SK-N-SH treated with all-trans-retinoic acid at 6 μM for 48 hours (cell line): ENCODE results near the gene ABCD1.

Experiments used
- ARNTL ChIP-seq: fragments of 450-650 bp; formaldehyde crosslinking; IDR thresholded peaks from 2 replicates; pipeline ENCODE4 v1.5.0; 2020; ENCODE audit warnings: low read depth, mild to moderate bottlenecking, moderate library complexity, borderline replicate concordance
- CREB5 ChIP-seq: fragments of 250-450 bp; sonication (Bioruptor Pico); IDR thresholded peaks from 2 replicates; pipeline ENCODE4 v1.5.1; 2020; ENCODE audit warnings: low read depth, mild to moderate bottlenecking, moderate library complexity
- CSDC2 ChIP-seq: fragments of 250-450 bp; sonication (Bioruptor Pico); IDR thresholded peaks from 2 replicates; pipeline ENCODE4 v1.5.0; 2020; ENCODE audit warnings: mild to moderate bottlenecking, moderate library complexity
- RARB ChIP-seq: fragments of 250-450 bp; sonication (Bioruptor Pico); IDR thresholded peaks from 2 replicates; pipeline ENCODE4 v1.8.0; 2021; ENCODE audit warnings: mild to moderate bottlenecking, moderate library complexity
- SNAI2 ChIP-seq: fragments of 250-450 bp; sonication (Bioruptor Pico); IDR thresholded peaks from 2 replicates; pipeline ENCODE4 v1.5.0; 2020; ENCODE audit warnings: mild to moderate bottlenecking, moderate library complexity
- TOX ChIP-seq: fragments of 250-450 bp; sonication (Bioruptor Pico); IDR thresholded peaks from 2 replicates; pipeline ENCODE4 v1.8.0; 2021; ENCODE audit warnings: mild to moderate bottlenecking, moderate library complexity, borderline replicate concordance
- ZC3H10 ChIP-seq: fragments of 250-450 bp; sonication (Bioruptor Pico); IDR thresholded peaks from 2 replicates; pipeline ENCODE4 v1.5.1; 2021; ENCODE audit warnings: mild to moderate bottlenecking, moderate library complexity
- ZFP3 ChIP-seq: fragments of 250-450 bp; sonication (Bioruptor Pico); IDR thresholded peaks from 2 replicates; pipeline ENCODE4 v1.5.0; 2020; ENCODE audit warnings: mild to moderate bottlenecking, moderate library complexity
- ZFP30 ChIP-seq: fragments of 450-650 bp; formaldehyde crosslinking; IDR thresholded peaks from 2 replicates; pipeline ENCODE4 v1.5.0; 2022; ENCODE audit warnings: mild to moderate bottlenecking, moderate library complexity
- ZNF70 ChIP-seq: fragments of 450-650 bp; formaldehyde crosslinking; IDR thresholded peaks from 2 replicates; pipeline ENCODE4 v1.5.0; 2020; ENCODE audit warnings: mild to moderate bottlenecking, moderate library complexity
- ZNF8 ChIP-seq: fragments of 450-650 bp; formaldehyde crosslinking; IDR thresholded peaks from 2 replicates; pipeline ENCODE4 v1.5.0; 2020; ENCODE audit warnings: mild to moderate bottlenecking, moderate library complexity
- TF ChIP-seq, protein P1 (sequence below): fragments of 250-450 bp; sonication (Bioruptor Pico); IDR thresholded peaks from 2 replicates; pipeline ENCODE4 v1.8.0; 2021; ENCODE audit warnings: low read depth, mild to moderate bottlenecking, moderate library complexity, borderline replicate concordance
- TF ChIP-seq, protein P2 (sequence below): fragments of 250-450 bp; sonication (Bioruptor Pico); IDR thresholded peaks from 2 replicates; pipeline ENCODE4 v1.8.0; 2020; ENCODE audit warnings: mild to moderate bottlenecking, moderate library complexity, borderline replicate concordance

DNA sequence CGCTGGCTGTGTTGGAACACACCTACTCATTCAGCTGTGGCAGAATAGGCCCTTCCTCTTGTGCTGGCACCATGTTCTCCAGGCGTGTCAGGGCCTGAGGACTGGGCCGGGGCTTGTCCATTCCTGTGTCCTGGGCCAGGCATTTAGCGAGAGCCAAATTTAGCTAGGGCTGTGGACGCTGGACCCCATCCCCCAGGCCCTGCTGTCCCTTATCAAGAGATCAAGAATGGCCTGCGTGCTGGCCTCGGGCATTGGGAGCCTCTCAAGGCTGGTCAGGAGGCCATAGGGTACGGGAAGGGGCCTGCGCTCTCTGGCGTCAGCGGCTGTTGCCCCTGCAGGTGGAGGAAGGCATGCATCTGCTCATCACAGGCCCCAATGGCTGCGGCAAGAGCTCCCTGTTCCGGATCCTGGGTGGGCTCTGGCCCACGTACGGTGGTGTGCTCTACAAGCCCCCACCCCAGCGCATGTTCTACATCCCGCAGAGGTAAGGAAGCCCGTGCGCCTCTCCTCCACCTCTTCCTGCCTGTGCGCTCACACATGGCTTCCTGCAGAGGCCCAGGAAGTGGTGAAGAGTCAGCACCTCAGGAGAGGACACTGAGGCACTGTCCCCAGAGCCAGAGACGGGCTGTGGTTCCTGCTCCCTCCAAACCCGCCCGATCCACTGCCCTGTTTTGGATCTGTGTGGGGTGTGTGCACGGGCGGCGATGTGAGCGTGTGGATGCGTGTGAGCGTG is 15.3 kb downstream of the ABCD1 start:
- TF ChIP-seq ZC3H10 (no peak), RARB (CRISPR knock-in tag) (no peak), ZNF8 (CRISPR knock-in tag) (no peak), CREB5 (no peak), ZFP30 (CRISPR knock-in tag) (no peak), ZFP3 (CRISPR knock-in tag) (no peak), ARNTL (CRISPR knock-in tag) (no peak), SNAI2 (CRISPR knock-in tag) (no peak), ZNF70 (CRISPR knock-in tag) (no peak), TOX (no peak), CSDC2 (CRISPR knock-in tag) (no peak)
- TF ChIP-seq, protein P1, sequence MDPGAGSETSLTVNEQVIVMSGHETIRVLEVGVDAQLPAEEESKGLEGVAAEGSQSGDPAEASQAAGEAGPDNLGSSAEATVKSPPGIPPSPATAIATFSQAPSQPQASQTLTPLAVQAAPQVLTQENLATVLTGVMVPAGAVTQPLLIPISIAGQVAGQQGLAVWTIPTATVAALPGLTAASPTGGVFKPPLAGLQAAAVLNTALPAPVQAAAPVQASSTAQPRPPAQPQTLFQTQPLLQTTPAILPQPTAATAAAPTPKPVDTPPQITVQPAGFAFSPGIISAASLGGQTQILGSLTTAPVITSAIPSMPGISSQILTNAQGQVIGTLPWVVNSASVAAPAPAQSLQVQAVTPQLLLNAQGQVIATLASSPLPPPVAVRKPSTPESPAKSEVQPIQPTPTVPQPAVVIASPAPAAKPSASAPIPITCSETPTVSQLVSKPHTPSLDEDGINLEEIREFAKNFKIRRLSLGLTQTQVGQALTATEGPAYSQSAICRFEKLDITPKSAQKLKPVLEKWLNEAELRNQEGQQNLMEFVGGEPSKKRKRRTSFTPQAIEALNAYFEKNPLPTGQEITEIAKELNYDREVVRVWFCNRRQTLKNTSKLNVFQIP (CRISPR knock-in tag): no peak
- TF ChIP-seq, protein P2, sequence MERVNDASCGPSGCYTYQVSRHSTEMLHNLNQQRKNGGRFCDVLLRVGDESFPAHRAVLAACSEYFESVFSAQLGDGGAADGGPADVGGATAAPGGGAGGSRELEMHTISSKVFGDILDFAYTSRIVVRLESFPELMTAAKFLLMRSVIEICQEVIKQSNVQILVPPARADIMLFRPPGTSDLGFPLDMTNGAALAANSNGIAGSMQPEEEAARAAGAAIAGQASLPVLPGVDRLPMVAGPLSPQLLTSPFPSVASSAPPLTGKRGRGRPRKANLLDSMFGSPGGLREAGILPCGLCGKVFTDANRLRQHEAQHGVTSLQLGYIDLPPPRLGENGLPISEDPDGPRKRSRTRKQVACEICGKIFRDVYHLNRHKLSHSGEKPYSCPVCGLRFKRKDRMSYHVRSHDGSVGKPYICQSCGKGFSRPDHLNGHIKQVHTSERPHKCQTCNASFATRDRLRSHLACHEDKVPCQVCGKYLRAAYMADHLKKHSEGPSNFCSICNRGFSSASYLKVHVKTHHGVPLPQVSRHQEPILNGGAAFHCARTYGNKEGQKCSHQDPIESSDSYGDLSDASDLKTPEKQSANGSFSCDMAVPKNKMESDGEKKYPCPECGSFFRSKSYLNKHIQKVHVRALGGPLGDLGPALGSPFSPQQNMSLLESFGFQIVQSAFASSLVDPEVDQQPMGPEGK (CRISPR knock-in tag): no peak
